Measurements from ENCODE around the gene SERTAD1.

The SERTAD1 gene

GRCh38 chr19:40392894-40393517 is 32.8 kb downstream of the SERTAD1 start:
- in situ Hi-C loops (cut with HindIII; ENCODE audit: low sequenced_read_pairs): no loop called here
- DNase-seq (ENCODE audit: low read depth, low spot score): no peak

DNA sequence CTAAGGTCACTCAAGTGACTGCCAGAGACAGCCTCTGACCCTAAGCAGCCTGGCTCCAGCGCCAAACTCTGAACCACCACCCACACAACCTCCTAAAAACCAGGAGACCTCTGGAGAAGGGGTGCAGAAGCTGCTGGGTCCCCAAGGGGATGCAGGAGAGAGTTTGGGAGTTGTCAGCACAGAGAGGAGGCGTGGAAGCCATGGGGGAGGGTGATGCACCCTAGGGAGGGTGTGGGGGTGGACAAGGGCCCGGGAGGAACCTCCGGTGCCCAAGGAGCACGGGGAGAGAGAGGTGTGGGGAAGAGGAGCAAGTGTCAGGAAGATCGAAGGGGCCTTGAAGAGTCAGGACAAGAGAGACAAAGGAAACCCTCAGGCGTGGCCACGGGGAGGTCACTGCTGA is 33.7 kb downstream of the SERTAD1 start:
- no peak overlapping the region for H3K4me3 ChIP-seq (ENCODE audit: low read depth, low read length)
- in situ Hi-C loops (cut with HindIII; ENCODE audit: low sequenced_read_pairs): no loop called here
- no peak for TF ChIP-seq CTCF (IDR thresholded peaks at IDR 0.05; ENCODE audit: low read depth, low read length)
- DNase-seq (ENCODE audit: low read depth, low spot score): no peak

More at GRCh38 chr19:40392894-40393517, 32.8 kb downstream of the SERTAD1 start:
- no peak overlapping the region for H3K4me3 ChIP-seq (ENCODE audit: low read depth, low read length)
- TF ChIP-seq CTCF (IDR thresholded peaks at IDR 0.05; ENCODE audit: low read depth, low read length): peak; percentile 31

GRCh38 chr19:40390084-40390742 is 35.6 kb downstream of the SERTAD1 start, which contains the start of gene HIPK4:
HIPK4 (minus strand) TSS chr19:40390181; CDS start chr19:40389902, 279 bp downstream.
- no peak for DNase-seq (ENCODE audit: low read depth, low spot score)
- in situ Hi-C loops (cut with HindIII; ENCODE audit: low sequenced_read_pairs): no loop called here
- TF ChIP-seq CTCF (IDR thresholded peaks at IDR 0.05; ENCODE audit: low read depth, low read length): no peak
- H3K4me3 ChIP-seq (ENCODE audit: low read depth, low read length): no peak within 1 kb of the TSS

- in situ Hi-C loops (cut with HindIII; ENCODE audit: low sequenced_read_pairs): no loop called here
- DNase-seq (ENCODE audit: low read depth, low spot score): no peak
- TF ChIP-seq CTCF (IDR thresholded peaks at IDR 0.05; ENCODE audit: low read depth, low read length): no peak
- no peak overlapping the region for H3K4me3 ChIP-seq (ENCODE audit: low read depth, low read length)
Measured at GRCh38 chr19:40389404-40390083, 36.2 kb downstream of the SERTAD1 start.

DNA sequence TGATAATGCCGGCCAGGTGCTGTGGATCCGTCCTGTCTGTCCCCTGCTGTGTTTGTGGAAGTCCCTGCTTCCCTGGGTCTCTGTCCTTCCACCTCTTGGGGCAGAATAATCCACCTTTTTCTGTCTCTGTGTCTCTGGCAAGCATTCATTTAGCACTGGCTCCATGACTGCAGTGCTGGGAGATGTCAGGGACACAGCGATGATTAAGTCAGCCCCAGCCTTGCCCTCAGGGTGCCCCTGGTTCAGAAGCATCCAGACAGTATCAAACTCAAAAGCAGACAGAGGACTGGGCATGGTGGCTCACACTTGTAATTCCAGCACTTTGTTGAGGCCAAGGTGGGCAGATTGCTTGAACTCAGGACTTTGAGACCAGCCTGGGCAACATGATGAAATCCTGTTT is 37.3 kb downstream of the SERTAD1 start:
- no peak overlapping the region for H3K4me3 ChIP-seq (ENCODE audit: low read depth, low read length)
- no peak for DNase-seq (ENCODE audit: low read depth, low spot score)
- TF ChIP-seq CTCF (IDR thresholded peaks at IDR 0.05; ENCODE audit: low read depth, low read length): no peak
- in situ Hi-C loops (cut with HindIII; ENCODE audit: low sequenced_read_pairs): no loop called here

GRCh38 chr19:40387155-40387554 is 38.6 kb downstream of the SERTAD1 start:
- TF ChIP-seq CTCF (IDR thresholded peaks at IDR 0.05; ENCODE audit: low read depth, low read length): no peak
- DNase-seq (ENCODE audit: low read depth, low spot score): no peak
- H3K4me3 ChIP-seq (ENCODE audit: low read depth, low read length): no peak overlapping the region
- in situ Hi-C loops (cut with HindIII; ENCODE audit: low sequenced_read_pairs): no loop called here
